DND-41 (cell line): ENCODE results near the gene COL15A1.
A peak's percentile ranks its signal among the peaks of the same experiment; 100 is the strongest.

Experiments
- ATAC-seq: fragments of 200-7000 bp; cut with Tn5 transposase; 3 replicates; pipeline ENCODE4 v1.9.1; 2021; ENCODE audit warnings: low read depth; ENCODE audit not compliant: insufficient read depth
- DNase-seq: peaks from one replicate; pipeline ENCODE4 v3.0.0-alpha.2; 2020
- H2AFZ ChIP-seq: 2 replicates; pipeline ENCODE4 v1.6.0; 2012; ENCODE audit warnings: low read depth, low read length
- H3K27ac ChIP-seq: 2 replicates; pipeline ENCODE4 v1.5.1; 2012; ENCODE audit warnings: low read length, inconsistent platforms
- H3K27me3 ChIP-seq: fragments of 200-600 bp; sonication (generic); 2 replicates; pipeline ENCODE4 v1.6.0; 2012; ENCODE audit warnings: low read length, mild to moderate bottlenecking, inconsistent platforms; ENCODE audit not compliant: insufficient read depth, poor library complexity
- H3K36me3 ChIP-seq: 2 replicates; pipeline ENCODE4 v1.5.1; 2012; ENCODE audit warnings: low read length, inconsistent platforms; ENCODE audit not compliant: insufficient read depth
- H3K4me1 ChIP-seq: 2 replicates; pipeline ENCODE4 v1.5.1; 2012; ENCODE audit warnings: mild to moderate bottlenecking, low read length; ENCODE audit not compliant: insufficient read depth
- H3K4me2 ChIP-seq: 2 replicates; pipeline ENCODE4 v1.6.0; 2012; ENCODE audit warnings: mild to moderate bottlenecking, moderate library complexity, low read length, inconsistent platforms; ENCODE audit not compliant: insufficient read depth
- H3K4me3 ChIP-seq, 2 experiments: fragments of 200-600 bp in 1 of 2; shearing (Covaris generic) in 1 of 2; 2 replicates each; pipeline ENCODE4 v1.5.1; 2012 to 2016; ENCODE audit warnings: inconsistent platforms in 2 of 2, low read length in 2 of 2, mild to moderate bottlenecking in 2 of 2, low read depth in 1 of 2, moderate library complexity in 1 of 2
- H3K79me2 ChIP-seq: 2 replicates; pipeline ENCODE4 v1.6.0; 2012; ENCODE audit warnings: low read length, inconsistent platforms; ENCODE audit not compliant: insufficient read depth
- H3K9ac ChIP-seq: 2 replicates; pipeline ENCODE4 v1.6.0; 2012; ENCODE audit warnings: low read depth, mild to moderate bottlenecking, inconsistent platforms, low read length, moderate library complexity
- H3K9me3 ChIP-seq: 2 replicates; pipeline ENCODE4 v1.5.1; 2012; ENCODE audit warnings: low read length, moderate library complexity, mild to moderate bottlenecking, inconsistent platforms; ENCODE audit not compliant: insufficient read depth, severe bottlenecking
- H4K20me1 ChIP-seq: 2 replicates; pipeline ENCODE4 v1.6.0; 2012; ENCODE audit warnings: low read length; ENCODE audit not compliant: insufficient read depth
- CTCF ChIP-seq: IDR thresholded peaks from 2 replicates; pipeline ENCODE4 v1.5.1; 2012; ENCODE audit warnings: borderline replicate concordance, low read length, moderate library complexity, mild to moderate bottlenecking; ENCODE audit not compliant: poor library complexity, severe bottlenecking; ENCODE audit errors: extremely low read depth
- EZH2 ChIP-seq: IDR thresholded peaks from 3 replicates; pipeline ENCODE4 v1.6.1; 2012; ENCODE audit warnings: borderline replicate concordance, low read depth, mild to moderate bottlenecking, moderate library complexity, low read length, inconsistent platforms; ENCODE audit not compliant: severe bottlenecking

COL15A1 gene

GRCh38 chr9:99114846-99115500, 171.3 kb downstream of the COL15A1 start:
- H4K20me1 ChIP-seq, result peaks cover 28% of the 10 kb centered on the region; the same call in 1 of the 2 replicates

GRCh38 chr9:99116003-99116411, 172.3 kb downstream of the COL15A1 start:
- no peak for DNase-seq
- H3K4me1 ChIP-seq, result peaks cover 56% of the 10 kb centered on the region
- H3K4me3 ChIP-seq, result no peak overlapping the region
- H3K9me3 ChIP-seq, result no peaks in the 10 kb centered on the region
- no peak overlapping the region for H3K27ac ChIP-seq
- peaks cover 72% of the 10 kb centered on the region for H3K79me2 ChIP-seq
- H3K4me2 ChIP-seq, result no peak overlapping the region
- peaks cover 28% of the 10 kb centered on the region; the same call in 1 of the 2 replicates for H4K20me1 ChIP-seq
- no peak overlapping the region for H2AFZ ChIP-seq
- H3K9ac ChIP-seq, result no peak overlapping the region
- no peak for ATAC-seq
- no peaks in the 10 kb centered on the region for H3K27me3 ChIP-seq
- H3K36me3 ChIP-seq, result no peaks in the 10 kb centered on the region
- TF ChIP-seq CTCF (no peak), EZH2 (no peak)

More at GRCh38 chr9:99114846-99115500, 171.3 kb downstream of the COL15A1 start:
- no peak overlapping the region for H3K4me2 ChIP-seq
- H3K79me2 ChIP-seq, result peaks cover 71% of the 10 kb centered on the region
- no peak overlapping the region for H3K4me3 ChIP-seq
- H2AFZ ChIP-seq, result no peak overlapping the region
- TF ChIP-seq EZH2 (no peak), CTCF (no peak)
- no peak for ATAC-seq
- no peak for DNase-seq
- no peaks in the 10 kb centered on the region for H3K9me3 ChIP-seq
- H3K9ac ChIP-seq, result no peak overlapping the region
- no peak overlapping the region for H3K27ac ChIP-seq
- no peaks in the 10 kb centered on the region for H3K27me3 ChIP-seq
- H3K36me3 ChIP-seq, result no peaks in the 10 kb centered on the region
- peaks cover 66% of the 10 kb centered on the region for H3K4me1 ChIP-seq

- H3K27me3 ChIP-seq, result no peaks in the 10 kb centered on the region
- DNase-seq (peak; percentile 79), ATAC-seq (peak; percentile 100)
- H4K20me1 ChIP-seq, result peaks cover 22% of the 10 kb centered on the region; the same call in 1 of the 2 replicates
- 0 out of 2 replicates have a peak overlapping the region, but pooled peaks have one; percentile 17 for H2AFZ ChIP-seq
- peaks cover 75% of the 10 kb centered on the region for H3K79me2 ChIP-seq
- no peaks in the 10 kb centered on the region for H3K9me3 ChIP-seq
- no peaks in the 10 kb centered on the region for H3K36me3 ChIP-seq
- H3K4me2 ChIP-seq, result peak overlapping the region; percentile 75
- H3K9ac ChIP-seq, result peak overlapping the region; percentile 40
- H3K4me3 ChIP-seq, result peak overlapping the region in 1 of 2 experiments; percentile 53; a peak in 2 of 4 replicates
- H3K4me1 ChIP-seq, result peaks cover 27% of the 10 kb centered on the region
- TF ChIP-seq EZH2, result no peak
- no peak for TF ChIP-seq CTCF
- peak overlapping the region; percentile 80 for H3K27ac ChIP-seq
Measured at GRCh38 chr9:99118782-99119466, 175.2 kb downstream of the COL15A1 start.
